Astrocyte of the spinal cord (primary cell): Measurements from ENCODE around the gene KL.

Experiments
- DNase-seq: peaks from one replicate; pipeline ENCODE4 v3.0.0; 2011; ENCODE audit warnings: low read depth, low spot score
- H3K4me3 ChIP-seq: 2 replicates; pipeline ENCODE4 v1.5.1; 2011; ENCODE audit warnings: low read depth, mild to moderate bottlenecking, low read length, moderate library complexity
- CTCF ChIP-seq: IDR thresholded peaks from 2 replicates; pipeline ENCODE4 v1.5.1; 2012; ENCODE audit warnings: low read depth, mild to moderate bottlenecking, low read length, inconsistent platforms
- in situ Hi-C: cut with HindIII; loops from 2 replicates; pipeline ENCODE4 v1.10.0; 2017; ENCODE audit warnings: low sequenced_read_pairs

The KL gene

GRCh38 chr13:33040090-33040489, 23.9 kb downstream of the KL start:
- TF ChIP-seq CTCF, result no peak
- no peak overlapping the region for H3K4me3 ChIP-seq
- in situ Hi-C loops, result no loop called here
- no peak for DNase-seq

GRCh38 chr13:33045851-33046592, 29.8 kb downstream of the KL start:
- no peak overlapping the region for H3K4me3 ChIP-seq
- DNase-seq, result no peak
- TF ChIP-seq CTCF, result no peak
- in situ Hi-C loops, result no loop called here

GRCh38 chr13:33050161-33050560, 33.9 kb downstream of the KL start:
- no peak overlapping the region for H3K4me3 ChIP-seq
- in situ Hi-C loops, result no loop called here
- TF ChIP-seq CTCF, result no peak
- no peak for DNase-seq

GRCh38 chr13:33051632-33052031, 35.4 kb downstream of the KL start:
- in situ Hi-C loops, result no loop called here
- no peak overlapping the region for H3K4me3 ChIP-seq
- DNase-seq, result no peak

GRCh38 chr13:33052506-33053280, 36.5 kb downstream of the KL start:
- TF ChIP-seq CTCF, result no peak
- DNase-seq, result peak; percentile 65
- in situ Hi-C loops, result no loop called here
- H3K4me3 ChIP-seq, result no peak overlapping the region

More at GRCh38 chr13:33051632-33052031, 35.4 kb downstream of the KL start:
- TF ChIP-seq CTCF, result no peak

GRCh38 chr13:33053397-33054066, 37.3 kb downstream of the KL start:
- in situ Hi-C loops, result no loop called here
- TF ChIP-seq CTCF, result no peak
- no peak overlapping the region for H3K4me3 ChIP-seq
- DNase-seq, result peak; percentile 29
